Choroid plexus epithelial cell (primary cell): ENCODE measurements around the gene SP4.

Source experiments
- DNase-seq: peaks from one replicate; pipeline ENCODE4 v3.0.0-alpha.2; 2010; ENCODE audit warnings: low read depth
- H3K4me3 ChIP-seq: 2 replicates; pipeline ENCODE4 v1.5.1; 2011; ENCODE audit warnings: low read depth, mild to moderate bottlenecking, control low read depth, low read length, moderate library complexity
- TF ChIP-seq, protein P1 (sequence below): conservative IDR thresholded peaks from 2 replicates; pipeline ENCODE4 v1.5.1; 2011; ENCODE audit warnings: low read depth, mild to moderate bottlenecking, control low read depth, inconsistent platforms, low read length, moderate library complexity

Gene SP4

DNA sequence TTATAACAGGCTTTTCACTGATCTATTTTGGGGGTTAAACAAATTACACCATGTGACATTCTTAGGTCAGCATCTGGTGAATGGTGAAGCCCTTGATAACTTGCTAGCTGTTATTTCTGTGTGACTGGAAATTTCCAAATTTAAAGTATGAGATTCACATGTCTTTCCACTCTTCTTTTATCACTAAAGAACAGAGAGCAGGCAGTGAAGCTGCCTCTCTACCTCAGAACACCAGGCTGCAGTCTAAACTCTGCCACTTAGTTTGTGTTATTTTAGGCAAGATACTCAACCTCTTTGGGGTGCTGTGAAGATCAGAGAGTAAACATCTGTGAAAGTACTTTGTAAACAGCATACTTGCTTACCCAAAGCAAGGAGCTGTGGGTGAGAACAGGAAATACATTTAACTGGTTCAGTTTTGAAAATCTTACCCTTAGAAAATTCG, 15.5 kb upstream of the SP4 start:
- TF ChIP-seq, protein P1, sequence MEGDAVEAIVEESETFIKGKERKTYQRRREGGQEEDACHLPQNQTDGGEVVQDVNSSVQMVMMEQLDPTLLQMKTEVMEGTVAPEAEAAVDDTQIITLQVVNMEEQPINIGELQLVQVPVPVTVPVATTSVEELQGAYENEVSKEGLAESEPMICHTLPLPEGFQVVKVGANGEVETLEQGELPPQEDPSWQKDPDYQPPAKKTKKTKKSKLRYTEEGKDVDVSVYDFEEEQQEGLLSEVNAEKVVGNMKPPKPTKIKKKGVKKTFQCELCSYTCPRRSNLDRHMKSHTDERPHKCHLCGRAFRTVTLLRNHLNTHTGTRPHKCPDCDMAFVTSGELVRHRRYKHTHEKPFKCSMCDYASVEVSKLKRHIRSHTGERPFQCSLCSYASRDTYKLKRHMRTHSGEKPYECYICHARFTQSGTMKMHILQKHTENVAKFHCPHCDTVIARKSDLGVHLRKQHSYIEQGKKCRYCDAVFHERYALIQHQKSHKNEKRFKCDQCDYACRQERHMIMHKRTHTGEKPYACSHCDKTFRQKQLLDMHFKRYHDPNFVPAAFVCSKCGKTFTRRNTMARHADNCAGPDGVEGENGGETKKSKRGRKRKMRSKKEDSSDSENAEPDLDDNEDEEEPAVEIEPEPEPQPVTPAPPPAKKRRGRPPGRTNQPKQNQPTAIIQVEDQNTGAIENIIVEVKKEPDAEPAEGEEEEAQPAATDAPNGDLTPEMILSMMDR, result no peak
- no peak for DNase-seq
- no peak overlapping the region for H3K4me3 ChIP-seq

DNA sequence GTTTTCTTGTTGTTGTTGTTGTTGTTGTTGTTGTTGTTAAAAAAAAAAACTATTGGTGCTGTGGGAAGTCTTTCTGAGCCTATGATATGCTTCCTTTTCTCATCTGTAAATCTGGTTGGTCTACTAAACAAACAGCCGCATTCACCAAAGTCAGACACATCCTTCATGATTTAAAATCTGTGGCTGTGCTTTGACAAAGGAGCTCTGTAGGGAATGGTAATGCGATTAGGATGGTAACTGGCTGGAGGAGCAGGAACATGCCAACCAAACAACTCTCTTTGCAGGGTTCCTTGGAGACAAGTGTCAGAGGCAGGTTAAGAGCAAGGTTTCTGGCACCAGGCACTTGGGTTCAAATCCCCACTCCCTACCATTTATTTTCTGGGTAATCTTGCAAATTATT, 14.9 kb upstream of the SP4 start:
- TF ChIP-seq, protein P1, result no peak
- no peak for DNase-seq
- no peak overlapping the region for H3K4me3 ChIP-seq

DNA sequence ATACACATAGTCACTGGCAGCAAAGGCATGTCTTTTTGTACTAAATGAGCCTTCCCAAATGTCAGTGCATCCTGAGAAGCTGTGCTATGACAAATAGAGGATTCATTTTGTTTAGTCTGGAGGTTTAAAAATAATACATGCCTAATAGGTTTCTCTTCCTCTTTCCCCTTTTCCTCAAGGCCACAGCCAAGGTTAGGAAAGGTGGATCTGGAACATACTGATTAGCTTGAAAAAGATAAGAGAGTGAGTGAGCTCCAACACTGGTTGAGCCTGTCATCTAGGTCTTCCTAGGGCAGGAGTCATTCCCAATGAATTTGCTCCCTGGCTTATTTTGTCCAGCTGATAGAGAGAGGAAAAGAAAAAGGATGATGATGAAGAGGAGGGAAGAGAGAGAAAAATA, 14.4 kb upstream of the SP4 start:
- DNase-seq, result no peak
- no peak overlapping the region for H3K4me3 ChIP-seq
- TF ChIP-seq, protein P1, result no peak

DNA sequence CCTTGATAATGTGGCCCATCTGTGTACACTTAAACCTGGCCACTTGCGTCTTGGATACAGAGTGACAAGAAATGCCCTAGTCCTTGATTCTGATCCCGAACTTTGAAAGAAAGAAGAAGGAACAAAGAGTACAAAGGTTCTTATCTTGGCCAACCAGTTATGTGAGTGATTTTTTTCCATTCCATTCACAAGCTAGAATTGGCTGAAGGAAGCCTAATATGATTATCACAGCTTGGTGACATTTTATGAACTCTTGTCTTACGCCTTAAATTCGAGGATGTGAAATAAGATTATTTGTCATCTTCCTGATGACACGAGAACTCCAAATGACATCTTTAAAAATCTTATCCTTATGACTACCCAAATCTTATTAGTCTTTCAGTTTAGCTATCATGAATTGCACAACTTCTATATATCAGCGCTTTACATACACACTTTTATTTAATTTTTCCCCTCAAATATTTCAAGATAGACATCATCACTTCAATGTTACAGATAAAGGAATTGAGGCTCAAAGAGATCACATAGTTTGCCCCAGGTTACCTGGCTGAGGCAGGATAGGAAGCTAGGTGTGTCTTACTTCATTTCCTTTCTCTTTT, 13.0 kb upstream of the SP4 start:
- H3K4me3 ChIP-seq, result no peak overlapping the region
- TF ChIP-seq, protein P1, result no peak
- DNase-seq, result no peak

DNA sequence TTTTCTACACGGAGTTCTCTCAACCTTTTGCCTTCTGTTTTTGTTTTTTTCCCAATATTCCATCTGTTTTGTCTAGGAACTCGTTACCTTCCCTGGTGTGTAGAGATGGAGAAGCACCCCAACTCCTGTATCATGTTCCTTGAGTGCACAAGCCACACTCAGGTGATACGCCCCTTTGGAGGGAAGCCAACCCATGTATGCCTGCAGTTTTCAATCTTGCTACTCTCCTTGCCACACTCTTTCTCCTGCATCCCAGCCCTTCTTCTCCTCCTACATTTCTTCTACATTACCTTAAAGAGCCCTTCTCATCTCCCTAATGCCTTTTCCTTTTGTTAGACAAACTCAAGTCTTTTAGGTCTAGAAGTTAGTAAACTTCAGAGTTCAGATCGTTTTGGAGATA, 10.2 kb upstream of the SP4 start:
- no peak for DNase-seq
- no peak overlapping the region for H3K4me3 ChIP-seq
- TF ChIP-seq, protein P1, result no peak

DNA sequence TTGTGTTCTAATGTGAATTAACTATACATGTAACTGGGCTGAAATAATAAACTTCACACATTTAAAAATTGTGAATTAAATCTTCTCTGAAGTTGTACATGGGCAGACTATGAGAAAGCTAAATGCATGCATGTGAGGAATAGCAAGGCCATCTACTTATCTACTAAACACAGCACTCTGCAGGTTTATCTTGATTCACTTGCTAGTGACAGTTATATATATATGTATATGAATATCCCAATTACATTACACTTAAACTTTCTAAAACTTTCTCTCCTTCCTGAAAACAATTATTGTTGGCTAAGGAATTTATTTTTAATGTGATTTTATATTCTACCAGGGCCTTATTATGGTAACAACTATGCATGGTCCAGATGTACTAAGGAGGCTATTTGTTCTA, 5.1 kb upstream of the SP4 start:
- DNase-seq, result no peak
- H3K4me3 ChIP-seq, result no peak overlapping the region
- TF ChIP-seq, protein P1, result no peak

DNA sequence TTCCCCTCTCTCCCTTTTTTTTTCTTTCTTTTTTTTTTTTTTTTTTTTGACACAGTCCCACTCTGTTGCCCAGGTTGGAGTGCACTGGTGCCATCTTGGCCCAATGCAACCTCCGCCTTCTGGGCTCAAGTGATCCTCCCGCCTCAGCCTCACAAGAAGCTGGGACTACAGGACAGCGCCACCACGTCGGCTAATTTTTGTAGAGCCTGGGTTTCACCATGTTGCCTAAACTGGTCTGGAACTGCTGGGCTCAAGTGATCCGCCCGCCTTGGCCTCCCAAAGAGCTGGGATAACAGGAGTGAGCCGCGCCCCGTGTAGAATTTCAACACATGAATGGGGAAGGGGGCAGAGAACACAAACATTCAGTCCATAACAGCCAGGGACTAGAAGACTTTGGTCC, 2.6 kb upstream of the SP4 start:
- DNase-seq, result no peak
- TF ChIP-seq, protein P1, result no peak

More for the DNA sequence above, 2.6 kb upstream of the SP4 start:
- H3K4me3 ChIP-seq, result no peak overlapping the region
